Keratinocyte (primary cell): Measurements from ENCODE around the gene SH3PXD2A.

ENCODE experiments used
- CTCF ChIP-seq, 3 experiments: IDR thresholded peaks in 1 of 3; conservative IDR thresholded peaks in 1 of 3; optimal IDR thresholded peaks in 1 of 3; 2 replicates in 2 of 3; 3 replicates in 1 of 3; pipeline versions ENCODE3 to v1.5.1; 2011; ENCODE audit warnings: low read length in 3 of 3, mild to moderate bottlenecking in 3 of 3, moderate library complexity in 2 of 3, control low read depth in 1 of 3, inconsistent platforms in 1 of 3; ENCODE audit not compliant: insufficient read depth in 2 of 3; ENCODE audit errors: extremely low read depth in 1 of 3
- EZH2 ChIP-seq: IDR thresholded peaks from one replicate; pipeline ENCODE4 v1.6.1; 2012; ENCODE audit warnings: inconsistent platforms, mild to moderate bottlenecking, low read length, moderate library complexity

GRCh38 chr10:103583871-103584215 lies 271.5 kb downstream of the SH3PXD2A start:
- no peak for TF ChIP-seq CTCF (optimal IDR thresholded peaks at IDR 0.05 in 1 of 3, IDR thresholded peaks at IDR 0.05 in 1 of 3, conservative IDR thresholded peaks at IDR 0.05 in 1 of 3; ENCODE audit: extremely low read depth in 1 of 3, insufficient read depth in 2 of 3, low read length in 3 of 3)
- no peak for TF ChIP-seq EZH2
